Measurements from ENCODE around the gene CCDC57. TPM values are rescaled to one million over a fixed set of nuclear protein-coding genes. Genes with fewer than 3 reads are reported as not detected.

Gene CCDC57
- total and polyA plus RNA-seq, 2 of the 4 experiments (the other 2 are of a cell fraction) = 7.3 to 31.3 TPM

- WGBS, 2 experiments (ENCODE audit: extremely low coverage in 2 of 2, insufficient read length in 1 of 2) = no CpG with 5 or more reads among the region's 3 CpGs
- Histone ChIP-seq H3K4me1 (ENCODE audit: control insufficient read depth, insufficient read depth, low read length) (peaks cover 12% of the 10 kb centered on the region), H3K36me3 (ENCODE audit: control insufficient read depth, insufficient read depth, low read length) (peaks cover 13% of the 10 kb centered on the region), H3K4me3 (ENCODE audit: insufficient read depth, low read depth, low read length) (no peak overlapping the region), H3K18ac (ENCODE audit: low read depth, low read length) (no peak overlapping the region), H2AK9ac (replicated peaks; ENCODE audit: low read depth, low read length, poor library complexity) (no peak overlapping the region), H4K91ac (ENCODE audit: insufficient read depth, low read depth, low read length) (no peak overlapping the region), H2BK5ac (ENCODE audit: low read depth, low read length, poor library complexity, severe bottlenecking) (no peak overlapping the region), H2BK120ac (ENCODE audit: low read depth, low read length) (no peak overlapping the region), H3K9ac (ENCODE audit: low read depth, low read length) (no peak overlapping the region), H3K14ac (replicated peaks; ENCODE audit: low read depth, low read length) (no peak overlapping the region), H3K27ac (ENCODE audit: insufficient read depth, low read length) (no peak overlapping the region), H3K9me1 (ENCODE audit: insufficient read depth, low read length) (no peaks in the 10 kb centered on the region), H3K27me3 (ENCODE audit: control insufficient read depth, insufficient read depth, low read length) (no peaks in the 10 kb centered on the region), H2AK5ac (ENCODE audit: low read depth, low read length) (no peak overlapping the region), H3K4me2 (ENCODE audit: low read depth, low read length) (no peak overlapping the region), H4K20me1 (ENCODE audit: insufficient read depth, low read length) (no peaks in the 10 kb centered on the region), H2AFZ (replicated peaks; ENCODE audit: low read length, poor library complexity) (no peak overlapping the region), H3K23ac (ENCODE audit: low read depth, low read length) (no peak overlapping the region), H2BK20ac (ENCODE audit: low read depth, low read length) (no peak overlapping the region), H2BK15ac (ENCODE audit: low read depth, low read length) (no peak overlapping the region), H3K56ac (ENCODE audit: extremely low read depth, insufficient read depth, low read length) (no peak overlapping the region), H3K79me1 (ENCODE audit: low read depth in 1 of 2, low read length in 2 of 2) (no peaks in the 10 kb centered on the region), H3K4ac (ENCODE audit: low read depth, low read length) (no peak overlapping the region), H3K9me3 (ENCODE audit: control insufficient read depth, insufficient read depth, low read length) (no peaks in the 10 kb centered on the region), H4K5ac (ENCODE audit: low read depth, low read length) (no peak overlapping the region), H4K8ac (ENCODE audit: low read depth in 2 of 2, low read length in 2 of 2) (no peak overlapping the region)
- DNase-seq (no peak), ATAC-seq (ENCODE audit: low read depth) (no peak)
- intact Hi-C loops (cut with micrococcal nuclease) = no loop called here
- BruUV-seq (replicated peaks) = no TSS peak
- ChIA-PET CTCF (no interaction called here), POLR2A (ENCODE audit: unreplicated experiment) (no interaction called here)
- TF ChIP-seq FOS (IDR thresholded peaks at IDR 0.05; ENCODE audit: low read depth, low read length) (no peak), CHD1 (IDR thresholded peaks at IDR 0.05; ENCODE audit: low read depth, low read length) (no peak), CEBPB (IDR thresholded peaks at IDR 0.05; ENCODE audit: low read depth, low read length) (no peak), CTCF (conservative IDR thresholded peaks at IDR 0.05; ENCODE audit: low read depth, low read length) (no peak), BHLHE40 (IDR thresholded peaks at IDR 0.05; ENCODE audit: low read depth, low read length) (no peak), POLR2A (IDR thresholded peaks at IDR 0.05; ENCODE audit: low read depth, low read length) (no peak), RAD21 (IDR thresholded peaks at IDR 0.05; ENCODE audit: low read length) (no peak), ELK1 (IDR thresholded peaks at IDR 0.05; ENCODE audit: borderline replicate concordance, low read depth, low read length) (no peak), MAZ (IDR thresholded peaks at IDR 0.05; ENCODE audit: borderline replicate concordance, low read depth, low read length) (no peak), SMC3 (IDR thresholded peaks at IDR 0.05; ENCODE audit: low read depth, low read length) (no peak), NFE2L2 (IDR thresholded peaks at IDR 0.05; ENCODE audit: low read depth, low read length) (no peak), MXI1 (IDR thresholded peaks at IDR 0.05; ENCODE audit: borderline replicate concordance, low read depth, low read length) (no peak)
- dilution Hi-C loops (cut with HindIII; ENCODE audit: low sequenced_read_pairs, unreplicated experiment) = no loop called here
- in situ Hi-C loops (cut with MboI; ENCODE audit: low sequenced_read_pairs) = no loop called here
These were observed 102.3 kb downstream of the CCDC57 start for GRCh38 chr17:82110298-82110697.

All from IMR-90 (cell line).